K562 (cell line): ENCODE data around the gene LRP1-AS. TPM values are rescaled to one million over a fixed set of nuclear protein-coding genes. Genes with fewer than 3 reads are reported as not detected.
A peak's percentile ranks its signal among the peaks of the same experiment; 100 is the strongest.

ENCODE experiments used
- ATAC-seq: fragments of 200-7000 bp; cut with Tn5 transposase; 3 replicates; pipeline ENCODE4 v1.9.1; 2020; ENCODE audit warnings: moderate library complexity
- BruUV-seq: library from RNA; stranded (reverse); fragments of 400-500 nt; replicated peaks from 2 replicates; lab custom pipeline; 2021; lab: Mats Ljungman, UMichigan
- CTCF ChIA-PET: fragments of 300-600 bp; formaldehyde crosslinking; extraction: SDS; loops from one replicate; lab custom pipeline; 2021; ENCODE audit warnings: low intra/inter-chr PET ratio; lab: Yijun Ruan, JAX
- POLR2A ChIA-PET: fragments of 300-600, 350-650 bp; sonication (Branson Sonifier 250); formaldehyde crosslinking; extraction: SDS; loops from one replicate; lab custom pipeline; 2021; ENCODE audit warnings: antibody characterized with exemption, inconsistent platforms; lab: Yijun Ruan, JAX
- DNase-seq, 4 experiments: peaks; one replicate each; pipeline versions ENCODE4 v3.0.0 to v3.0.0-alpha.2; 2011 to 2018; ENCODE audit warnings: low spot score in 3 of 4, mixed read lengths in 3 of 4; ENCODE audit errors: extremely low read depth in 1 of 4
- FAIRE-seq: peaks from 2 replicates; lab custom pipeline; 2011; peaks lifted over from hg19 to GRCh38; lab: Jason Lieb, UNC
- H2AFZ ChIP-seq: 2 replicates; pipeline ENCODE4 v1.6.0; 2011; ENCODE audit warnings: low read depth, low read length, control low read depth, inconsistent platforms
- H3K27ac ChIP-seq: fragments of 200-600 bp; 3 replicates; pipeline ENCODE4 v1.8.0; 2011; ENCODE audit warnings: low read depth, mild to moderate bottlenecking, control low read depth, inconsistent platforms, low read length, moderate library complexity, mixed read lengths; ENCODE audit errors: extremely low read depth
- H3K27me3 ChIP-seq, 2 experiments: fragments of 300-600 bp in 1 of 2; 2 replicates in 1 of 2; 3 replicates in 1 of 2; pipeline versions ENCODE4 v1.6.0 to v1.8.0; 2011; ENCODE audit warnings: inconsistent platforms in 2 of 2, low read length in 2 of 2, mild to moderate bottlenecking in 1 of 2, mixed read lengths in 1 of 2, moderate library complexity in 1 of 2; ENCODE audit not compliant: control insufficient read depth in 2 of 2, insufficient read depth in 2 of 2
- H3K36me3 ChIP-seq: fragments of 300-600 bp; 3 replicates; pipeline ENCODE4 v1.8.0; 2011; ENCODE audit warnings: mild to moderate bottlenecking, low read length, inconsistent platforms; ENCODE audit not compliant: control insufficient read depth, insufficient read depth
- H3K4me1 ChIP-seq, 2 experiments: fragments of 200-600 bp in 1 of 2; replicated peaks in 1 of 2; 2 replicates in 1 of 2; 3 replicates in 1 of 2; pipeline versions ENCODE4 v1.5.1 to v1.8.0; 2011; ENCODE audit warnings: inconsistent platforms in 2 of 2, low read length in 2 of 2, mild to moderate bottlenecking in 1 of 2, mixed read lengths in 1 of 2, moderate library complexity in 1 of 2; ENCODE audit not compliant: control insufficient read depth in 2 of 2, insufficient read depth in 2 of 2
- H3K4me2 ChIP-seq: 2 replicates; pipeline ENCODE4 v1.6.1; 2011; ENCODE audit warnings: low read length, control low read depth, inconsistent platforms, mixed read lengths; ENCODE audit not compliant: insufficient read depth
- H3K4me3 ChIP-seq: fragments of 200-600 bp; sonication (generic), shearing (Covaris generic); 2 replicates; pipeline ENCODE4 v1.5.1; 2016; ENCODE audit warnings: control low read depth, inconsistent platforms
- H3K79me2 ChIP-seq: fragments of 200-600 bp; 3 replicates; pipeline ENCODE4 v1.8.0; 2011; ENCODE audit warnings: low read length, inconsistent platforms; ENCODE audit not compliant: control insufficient read depth, insufficient read depth
- H3K9ac ChIP-seq, 2 experiments: 2 replicates each; pipeline versions ENCODE4 v1.6.0 to v1.6.1; 2011; ENCODE audit warnings: low read depth in 2 of 2, low read length in 2 of 2, control low read depth in 1 of 2, inconsistent platforms in 1 of 2, mild to moderate bottlenecking in 1 of 2, mixed read lengths in 1 of 2; ENCODE audit not compliant: insufficient read depth in 1 of 2
- H3K9me1 ChIP-seq: one replicate; pipeline ENCODE4 v1.6.0; 2011; ENCODE audit warnings: inconsistent platforms, mild to moderate bottlenecking, low read length, moderate library complexity; ENCODE audit not compliant: control insufficient read depth, insufficient read depth
- H3K9me3 ChIP-seq: replicated peaks from 2 replicates; pipeline ENCODE4 v1.5.1; 2011; ENCODE audit warnings: low read depth, low read length, inconsistent platforms; ENCODE audit not compliant: control insufficient read depth, insufficient read depth
- H4K20me1 ChIP-seq: replicated peaks from 2 replicates; pipeline ENCODE4 v1.6.1; 2011; ENCODE audit warnings: low read length, inconsistent platforms, mixed read lengths; ENCODE audit not compliant: control insufficient read depth, insufficient read depth
- CHD1 ChIP-seq: fragments of 200-600 bp; sonication (generic); IDR thresholded peaks from one replicate; pipeline ENCODE4 v1.6.1; 2012; ENCODE audit warnings: mild to moderate bottlenecking, moderate library complexity, low read length, inconsistent platforms
- CHD4 ChIP-seq: fragments of 200-600 bp; sonication (generic); IDR thresholded peaks from 3 replicates; pipeline ENCODE4 v1.6.1; 2012; ENCODE audit warnings: low read depth, mild to moderate bottlenecking, mixed read lengths, low read length, inconsistent platforms; ENCODE audit not compliant: insufficient read depth, insufficient replicate concordance, poor library complexity, severe bottlenecking
- FOXA1 ChIP-seq: fragments of 450-650 bp; IDR thresholded peaks from 2 replicates; pipeline ENCODE4 v1.6.1; 2016; ENCODE audit warnings: mild to moderate bottlenecking, borderline replicate concordance
- MTA3 ChIP-seq: fragments of 450-650 bp; formaldehyde crosslinking; IDR thresholded peaks from 2 replicates; pipeline ENCODE4 v1.6.1; 2017; ENCODE audit warnings: mild to moderate bottlenecking, borderline replicate concordance
- RAD51 ChIP-seq: fragments of 450-650 bp; IDR thresholded peaks from 2 replicates; pipeline ENCODE4 v1.7.1; 2016; ENCODE audit warnings: low read depth, mild to moderate bottlenecking, borderline replicate concordance
- RFX1 ChIP-seq: fragments of 450-650 bp; IDR thresholded peaks from 2 replicates; pipeline ENCODE4 v1.6.1; 2016; ENCODE audit warnings: mild to moderate bottlenecking, moderate library complexity
- WGBS: fragments of 100-300 bp; shearing (Covaris generic); methylation state at CpG from one replicate; pipeline ENCODE4 v1.1.6; 2016; ENCODE audit warnings: low coverage, mixed read lengths; ENCODE audit not compliant: insufficient coverage; ENCODE audit errors: missing lambda C conversion rate; 5-methylcytosine and 5-hydroxymethylcytosine counted together
- in situ Hi-C: fragments of 300-500 bp; cut with MboI; formaldehyde crosslinking; loops from 4 replicates; pipeline ENCODE4 v1.15.0; 2018; ENCODE audit warnings: inconsistent platforms, mixed read lengths
- intact Hi-C: fragments of 100-400 bp; cut with micrococcal nuclease; formaldehyde crosslinking; loops from 2 replicates; pipeline ENCODE4 v1.14.2; 2022
- polyA plus RNA-seq, 8 experiments: library from polyadenylated mRNA; depleted of rRNA in 4 of 8; stranded (reverse) in 5 of 8; unstranded in 3 of 8; fragments of >200 nt; fragmentation: Nextera tagmentation in 2 of 8; fragmentation: Illumina TruSeq in 1 of 8; extraction: Ambion mirVana in 2 of 8; extraction: Trizol in 1 of 8; gene quantifications; 2 replicates each; pipeline versions ENCODE4 v1.2.1 to v1.2.3, GENCODE V29; 2011 to 2014; ENCODE audit warnings: inconsistent platforms in 1 of 8, missing spikeins in 1 of 8
- total RNA-seq, 7 experiments: library from RNA; depleted of rRNA in 6 of 7; stranded (reverse); fragments of >200 nt in 6 of 7; fragmentation: Illumina TruSeq in 2 of 7; extraction: Trizol in 2 of 7; gene quantifications; 2 replicates each; pipeline versions ENCODE4 v1.2.1 to v1.2.3, GENCODE V29; 2011 to 2021; ENCODE audit warnings: low replicate concordance in 1 of 7
- TF ChIP-seq, protein P1 (sequence below), 2 experiments: fragments of 150-350 bp in 1 of 2; IDR thresholded peaks; 2 replicates each; pipeline ENCODE4 v1.6.1; 2012 to 2016; ENCODE audit warnings: low read depth in 2 of 2, low read length in 2 of 2, mild to moderate bottlenecking in 1 of 2, moderate library complexity in 1 of 2
- TF ChIP-seq, protein P2 (sequence below): sonication (generic); formaldehyde crosslinking; IDR thresholded peaks from 2 replicates; pipeline ENCODE4 v1.8.0; 2022; ENCODE audit warnings: mild to moderate bottlenecking, missing genetic modification reagents
- TF ChIP-seq, protein P3 (sequence below): fragments of 250-450 bp; sonication (Bioruptor Pico); IDR thresholded peaks from 2 replicates; pipeline ENCODE4 v1.8.0; 2022; ENCODE audit warnings: moderate library complexity, mild to moderate bottlenecking, inconsistent platforms
- TF ChIP-seq, protein P4 (sequence below): fragments of 250-450 bp; sonication (Bioruptor Pico); IDR thresholded peaks from 2 replicates; pipeline ENCODE4 v1.5.1; 2021; ENCODE audit warnings: mild to moderate bottlenecking

Gene LRP1-AS
- total and polyA plus RNA-seq, 9 of the 15 experiments (the other 6 are each of a cell fraction or from before 2014, with no cell fraction given): not detected

DNA sequence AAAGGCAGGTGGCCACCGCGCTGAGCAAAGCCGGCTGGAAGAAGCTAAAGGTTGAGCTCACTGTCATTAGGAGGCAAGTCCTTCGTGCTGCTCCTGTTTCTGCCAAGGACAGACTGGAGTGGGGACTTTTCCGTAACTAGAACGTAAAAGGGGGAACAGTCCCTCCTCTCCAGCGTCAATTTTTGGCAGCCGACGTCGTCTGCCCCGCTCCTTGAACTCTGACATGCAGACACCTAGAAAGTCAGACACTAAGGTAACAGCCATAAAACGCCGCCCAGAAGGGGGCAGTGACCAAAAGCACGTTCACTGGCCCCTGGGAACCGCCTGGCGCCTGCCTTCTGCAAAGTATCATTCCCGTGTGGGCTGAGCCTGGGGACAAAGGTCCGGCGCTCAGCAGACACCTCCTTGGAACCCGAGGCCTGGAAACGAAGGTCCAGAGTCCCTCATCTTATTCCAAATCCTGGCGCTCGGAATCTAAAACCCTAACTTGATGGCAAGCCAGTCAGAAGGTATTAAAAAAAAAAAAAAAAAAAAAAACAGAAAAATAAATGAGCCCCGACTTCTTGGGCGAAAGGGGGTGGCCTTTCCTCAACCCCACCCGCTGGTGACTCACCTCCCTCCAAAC, 20.2 kb downstream of the LRP1-AS start:
- in situ Hi-C loops: no loop called here
- Histone ChIP-seq H3K36me3 (no peaks in the 10 kb centered on the region), H3K27me3 (no peaks in the 10 kb centered on the region), H3K27ac (no peak overlapping the region), H3K4me3 (peak overlapping the region; percentile 59), H4K20me1 (no peaks in the 10 kb centered on the region), H3K9me1 (no peaks in the 10 kb centered on the region), H3K79me2 (no peaks in the 10 kb centered on the region), H2AFZ (peak overlapping the region; percentile 91), H3K4me1 (peaks cover 9 to 28% of the 10 kb centered on the region in 2 experiments), H3K9me3 (peaks cover 7% of the 10 kb centered on the region), H3K9ac (peak overlapping the region; percentile 23 to 95; a peak in 3 of 4 replicates), H3K4me2 (peak overlapping the region; percentile 86)
- no TSS peak for BruUV-seq
- WGBS: 3% methylated on average over 24 of the region's 26 CpGs
- peak; percentile 74 for FAIRE-seq
- ChIA-PET POLR2A (interaction anchor here (0.8 to 1.5 kb wide), 7 partner anchors 9 to 66 kb away, joined by 3 to 6 read pairs (median 4); no protein-coding TSS in a partner anchor), CTCF (interaction anchor here (0.6 to 1.2 kb wide), 4 partner anchors 47 to 69 kb away, joined by 3 to 5 read pairs (median 4); no protein-coding TSS in a partner anchor)
- intact Hi-C loops: loop anchor here (10.0 kb wide), 1 partner anchor 118 kb away; no protein-coding TSS in a partner anchor
- DNase-seq: peak; percentile 66 to 88 (median 71)
- peak; percentile 91 for ATAC-seq
- TF ChIP-seq MTA3: 0 out of 2 replicates have a peak, but pooled peaks have one; percentile 64
- TF ChIP-seq CHD1: no peak
- TF ChIP-seq RFX1: no peak
- TF ChIP-seq, protein P1, sequence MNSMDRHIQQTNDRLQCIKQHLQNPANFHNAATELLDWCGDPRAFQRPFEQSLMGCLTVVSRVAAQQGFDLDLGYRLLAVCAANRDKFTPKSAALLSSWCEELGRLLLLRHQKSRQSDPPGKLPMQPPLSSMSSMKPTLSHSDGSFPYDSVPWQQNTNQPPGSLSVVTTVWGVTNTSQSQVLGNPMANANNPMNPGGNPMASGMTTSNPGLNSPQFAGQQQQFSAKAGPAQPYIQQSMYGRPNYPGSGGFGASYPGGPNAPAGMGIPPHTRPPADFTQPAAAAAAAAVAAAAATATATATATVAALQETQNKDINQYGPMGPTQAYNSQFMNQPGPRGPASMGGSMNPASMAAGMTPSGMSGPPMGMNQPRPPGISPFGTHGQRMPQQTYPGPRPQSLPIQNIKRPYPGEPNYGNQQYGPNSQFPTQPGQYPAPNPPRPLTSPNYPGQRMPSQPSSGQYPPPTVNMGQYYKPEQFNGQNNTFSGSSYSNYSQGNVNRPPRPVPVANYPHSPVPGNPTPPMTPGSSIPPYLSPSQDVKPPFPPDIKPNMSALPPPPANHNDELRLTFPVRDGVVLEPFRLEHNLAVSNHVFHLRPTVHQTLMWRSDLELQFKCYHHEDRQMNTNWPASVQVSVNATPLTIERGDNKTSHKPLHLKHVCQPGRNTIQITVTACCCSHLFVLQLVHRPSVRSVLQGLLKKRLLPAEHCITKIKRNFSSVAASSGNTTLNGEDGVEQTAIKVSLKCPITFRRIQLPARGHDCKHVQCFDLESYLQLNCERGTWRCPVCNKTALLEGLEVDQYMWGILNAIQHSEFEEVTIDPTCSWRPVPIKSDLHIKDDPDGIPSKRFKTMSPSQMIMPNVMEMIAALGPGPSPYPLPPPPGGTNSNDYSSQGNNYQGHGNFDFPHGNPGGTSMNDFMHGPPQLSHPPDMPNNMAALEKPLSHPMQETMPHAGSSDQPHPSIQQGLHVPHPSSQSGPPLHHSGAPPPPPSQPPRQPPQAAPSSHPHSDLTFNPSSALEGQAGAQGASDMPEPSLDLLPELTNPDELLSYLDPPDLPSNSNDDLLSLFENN (IDR thresholded peaks at IDR 0.05; ENCODE audit: low read depth in 2 of 2, low read length in 2 of 2): no peak
- no peak for TF ChIP-seq FOXA1
- TF ChIP-seq CHD4: no peak
- TF ChIP-seq, protein P2, sequence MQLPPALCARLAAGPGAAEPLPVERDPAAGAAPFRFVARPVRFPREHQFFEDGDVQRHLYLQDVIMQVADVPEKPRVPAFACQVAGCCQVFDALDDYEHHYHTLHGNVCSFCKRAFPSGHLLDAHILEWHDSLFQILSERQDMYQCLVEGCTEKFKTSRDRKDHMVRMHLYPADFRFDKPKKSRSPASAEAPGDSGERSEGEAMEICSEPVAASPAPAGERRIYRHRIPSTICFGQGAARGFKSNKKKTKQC (CRISPR knock-in tag): 0 out of 2 replicates have a peak, but pooled peaks have one; percentile 38
- TF ChIP-seq, protein P3, sequence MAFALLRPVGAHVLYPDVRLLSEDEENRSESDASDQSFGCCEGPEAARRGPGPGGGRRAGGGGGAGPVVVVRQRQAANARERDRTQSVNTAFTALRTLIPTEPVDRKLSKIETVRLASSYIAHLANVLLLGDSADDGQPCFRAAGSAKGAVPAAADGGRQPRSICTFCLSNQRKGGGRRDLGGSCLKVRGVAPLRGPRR (CRISPR knock-in tag): no peak
- TF ChIP-seq, protein P4, sequence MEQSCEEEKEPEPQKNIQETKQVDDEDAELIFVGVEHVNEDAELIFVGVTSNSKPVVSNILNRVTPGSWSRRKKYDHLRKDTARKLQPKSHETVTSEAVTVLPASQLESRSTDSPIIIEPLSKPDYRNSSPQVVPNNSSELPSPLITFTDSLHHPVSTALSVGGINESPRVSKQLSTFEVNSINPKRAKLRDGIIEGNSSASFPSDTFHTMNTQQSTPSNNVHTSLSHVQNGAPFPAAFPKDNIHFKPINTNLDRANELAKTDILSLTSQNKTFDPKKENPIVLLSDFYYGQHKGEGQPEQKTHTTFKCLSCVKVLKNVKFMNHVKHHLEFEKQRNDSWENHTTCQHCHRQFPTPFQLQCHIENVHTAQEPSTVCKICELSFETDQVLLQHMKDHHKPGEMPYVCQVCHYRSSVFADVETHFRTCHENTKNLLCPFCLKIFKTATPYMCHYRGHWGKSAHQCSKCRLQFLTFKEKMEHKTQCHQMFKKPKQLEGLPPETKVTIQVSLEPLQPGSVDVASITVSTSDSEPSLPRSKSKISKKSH (CRISPR knock-in tag): no peak
- TF ChIP-seq RAD51: no peak
